ENCODE data around the gene MSI2. TPM values are rescaled to one million over a fixed set of nuclear protein-coding genes. Genes with fewer than 3 reads are reported as not detected.

Gene MSI2
- total RNA-seq, 1 donor from 2014 or later, result 28.0 TPM

GRCh38 chr17:57407287-57408070 is 151.2 kb downstream of the MSI2 start:
- no peak for DNase-seq (ENCODE audit: low spot score)

- DNase-seq (ENCODE audit: low spot score), result no peak
Measured at GRCh38 chr17:57408071-57408811, 151.9 kb downstream of the MSI2 start.

GRCh38 chr17:57410169-57410568 is 153.8 kb downstream of the MSI2 start:
- DNase-seq (ENCODE audit: low spot score), result no peak

DNA sequence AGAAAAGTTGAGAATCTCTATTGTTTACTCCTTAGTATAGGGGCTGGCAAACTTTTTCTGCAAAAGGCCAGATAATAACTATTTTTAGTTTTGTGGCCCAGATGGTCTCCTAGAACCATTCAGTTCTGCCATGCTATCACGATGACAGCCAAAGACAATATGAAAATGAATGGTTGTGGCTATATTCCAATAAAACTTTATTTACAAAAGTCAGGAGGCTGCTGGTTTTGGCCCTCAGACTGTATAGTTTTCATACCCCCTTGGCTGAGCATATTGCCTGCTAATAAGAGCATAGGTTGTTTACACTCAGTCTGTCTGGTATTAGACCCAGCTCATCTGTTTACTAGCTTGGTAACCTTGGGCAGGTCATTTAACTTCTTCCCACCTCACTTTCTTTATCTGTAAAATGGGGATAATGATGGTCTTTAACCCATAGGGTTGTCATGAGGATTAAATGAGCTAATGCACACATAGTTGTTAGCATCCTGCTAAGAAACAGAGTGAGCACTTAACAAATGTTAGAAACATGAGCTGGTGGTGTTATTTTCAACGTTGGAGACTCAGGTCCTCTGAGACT is 156.3 kb downstream of the MSI2 start:
- DNase-seq (ENCODE audit: low spot score), result no peak

DNA sequence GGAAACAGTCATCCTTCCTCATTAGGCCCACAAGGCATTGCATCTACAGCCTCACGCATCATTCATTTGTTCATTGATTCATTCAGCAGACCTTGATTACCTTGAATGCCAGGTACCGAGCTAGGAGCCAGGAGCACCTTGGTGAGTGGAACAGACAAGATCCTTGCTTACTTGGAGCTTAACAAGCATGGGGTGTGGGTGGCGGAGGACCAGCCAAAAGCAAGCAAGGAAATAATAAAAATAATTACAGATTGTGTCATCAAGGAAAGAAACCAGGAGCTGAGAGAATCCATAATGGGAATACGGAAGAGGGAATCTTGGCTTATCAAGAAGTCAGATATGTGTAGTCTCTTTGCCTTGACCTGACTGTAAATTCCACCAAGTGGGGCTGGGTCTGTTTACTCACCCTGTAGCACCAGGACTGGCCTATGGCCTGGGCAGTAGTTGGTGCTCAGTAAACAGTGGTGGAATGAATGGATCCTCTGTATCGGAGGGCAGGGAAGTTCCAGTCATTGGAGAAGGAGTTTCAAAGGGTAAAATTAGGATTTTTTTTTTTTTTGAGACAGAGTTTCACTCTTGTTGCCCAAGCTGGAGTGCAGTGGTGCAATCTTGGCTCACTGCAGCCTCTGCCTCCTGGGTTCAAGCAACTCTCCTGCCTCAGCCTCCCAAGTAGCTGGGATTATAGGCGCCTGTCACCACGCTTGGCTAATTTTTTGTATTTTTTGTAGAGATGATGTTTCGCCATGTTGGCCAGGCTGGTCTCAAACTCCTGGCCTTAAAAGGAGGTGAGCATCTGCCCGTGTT is 157.7 kb downstream of the MSI2 start:
- no peak for DNase-seq (ENCODE audit: low spot score)

- DNase-seq (ENCODE audit: low spot score), result no peak
Measured at GRCh38 chr17:57415751-57416207, 159.5 kb downstream of the MSI2 start.

- no peak for DNase-seq (ENCODE audit: low spot score)
Measured at GRCh38 chr17:57416369-57416768, 160.0 kb downstream of the MSI2 start.

DNA sequence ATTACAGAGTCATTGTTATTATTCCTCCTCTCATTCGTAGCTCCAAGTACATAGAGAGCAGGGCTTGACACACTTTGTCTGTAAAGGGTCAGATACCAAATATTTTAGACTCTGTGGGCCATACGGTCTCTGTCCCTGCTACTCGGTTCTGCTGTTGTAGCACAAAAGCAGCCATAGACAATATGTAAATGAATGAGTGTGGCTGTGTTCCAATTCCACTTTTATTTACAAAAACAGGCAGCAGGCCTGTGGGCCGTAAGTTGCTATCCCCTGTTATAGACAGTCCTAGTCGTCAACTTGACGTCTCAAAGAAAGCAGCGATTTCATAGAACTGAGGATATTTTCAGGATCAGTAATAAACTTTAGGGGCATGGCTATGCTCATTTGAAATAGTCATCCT is 161.6 kb downstream of the MSI2 start:
- no peak for DNase-seq (ENCODE audit: low spot score)

GRCh38 chr17:57418463-57419246 is 162.3 kb downstream of the MSI2 start:
- no peak for DNase-seq (ENCODE audit: low spot score)

GRCh38 chr17:57419940-57420550 is 163.7 kb downstream of the MSI2 start:
- DNase-seq (ENCODE audit: low spot score), result no peak

GRCh38 chr17:57420734-57421717 is 164.7 kb downstream of the MSI2 start:
- DNase-seq (ENCODE audit: low spot score), result no peak

- DNase-seq (ENCODE audit: low spot score), result no peak
Measured at GRCh38 chr17:57422574-57423164, 166.3 kb downstream of the MSI2 start.

DNA sequence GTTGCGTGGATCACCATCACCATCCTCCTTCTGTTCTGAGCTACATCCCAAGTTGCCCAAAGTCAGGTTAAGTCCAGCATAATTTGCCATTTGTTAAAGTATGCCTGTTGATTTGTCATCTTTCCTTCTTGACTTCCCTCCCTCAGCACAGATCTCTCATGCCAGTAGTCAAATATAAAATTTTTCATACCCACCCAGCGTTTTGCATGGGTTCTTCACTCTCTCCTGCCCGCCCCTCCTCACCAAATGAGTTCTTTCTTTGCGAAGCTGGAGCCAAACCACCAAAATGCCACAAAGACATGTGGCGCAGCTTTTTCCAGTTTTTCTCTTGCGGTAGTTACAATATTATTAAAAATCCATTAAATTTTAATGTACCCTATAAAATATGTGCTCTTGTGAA is 167.2 kb downstream of the MSI2 start:
- no peak for DNase-seq (ENCODE audit: low spot score)

GRCh38 chr17:57424273-57424672 is 167.9 kb downstream of the MSI2 start:
- no peak for DNase-seq (ENCODE audit: low spot score)

DNA sequence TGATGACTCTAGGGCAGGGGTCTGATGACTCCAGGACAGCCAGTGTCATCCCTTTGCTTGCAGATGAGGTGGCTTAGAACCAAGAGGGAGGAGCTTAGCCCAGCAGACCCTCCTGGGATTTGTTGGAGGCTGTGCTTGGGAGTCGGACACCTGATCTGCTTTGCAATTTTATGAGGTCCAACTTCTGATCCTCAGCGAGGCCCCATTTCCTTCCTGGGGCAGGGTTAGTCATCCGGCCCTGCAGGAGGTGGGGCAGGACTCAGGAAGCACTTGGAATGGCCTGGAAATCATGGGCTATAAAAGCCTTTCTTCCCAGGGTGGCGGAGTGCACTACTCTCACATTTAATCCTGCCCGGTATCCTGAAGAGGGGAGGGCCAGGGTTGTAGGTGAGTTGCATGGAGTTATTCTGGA is 168.5 kb downstream of the MSI2 start:
- DNase-seq (ENCODE audit: low spot score), result no peak

DNA sequence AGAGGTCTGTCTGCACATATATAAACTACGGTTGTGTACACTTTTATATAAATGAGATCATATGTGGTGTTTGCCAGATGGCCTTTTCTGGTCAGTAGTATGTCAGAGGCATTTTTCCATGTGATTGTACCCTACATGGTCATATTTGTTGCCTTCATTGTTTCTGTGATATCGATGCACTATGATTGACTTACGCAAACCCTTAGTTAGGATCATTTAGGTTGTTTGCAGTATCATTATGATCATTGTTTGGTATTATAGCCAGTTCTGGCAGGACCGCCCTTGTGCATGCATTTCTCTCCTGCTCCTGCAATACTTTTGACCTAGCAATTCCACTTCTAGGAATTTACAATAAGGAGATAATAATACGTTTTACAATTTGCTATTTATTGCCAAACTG is 169.1 kb downstream of the MSI2 start:
- DNase-seq (ENCODE audit: low spot score), result no peak

DNA sequence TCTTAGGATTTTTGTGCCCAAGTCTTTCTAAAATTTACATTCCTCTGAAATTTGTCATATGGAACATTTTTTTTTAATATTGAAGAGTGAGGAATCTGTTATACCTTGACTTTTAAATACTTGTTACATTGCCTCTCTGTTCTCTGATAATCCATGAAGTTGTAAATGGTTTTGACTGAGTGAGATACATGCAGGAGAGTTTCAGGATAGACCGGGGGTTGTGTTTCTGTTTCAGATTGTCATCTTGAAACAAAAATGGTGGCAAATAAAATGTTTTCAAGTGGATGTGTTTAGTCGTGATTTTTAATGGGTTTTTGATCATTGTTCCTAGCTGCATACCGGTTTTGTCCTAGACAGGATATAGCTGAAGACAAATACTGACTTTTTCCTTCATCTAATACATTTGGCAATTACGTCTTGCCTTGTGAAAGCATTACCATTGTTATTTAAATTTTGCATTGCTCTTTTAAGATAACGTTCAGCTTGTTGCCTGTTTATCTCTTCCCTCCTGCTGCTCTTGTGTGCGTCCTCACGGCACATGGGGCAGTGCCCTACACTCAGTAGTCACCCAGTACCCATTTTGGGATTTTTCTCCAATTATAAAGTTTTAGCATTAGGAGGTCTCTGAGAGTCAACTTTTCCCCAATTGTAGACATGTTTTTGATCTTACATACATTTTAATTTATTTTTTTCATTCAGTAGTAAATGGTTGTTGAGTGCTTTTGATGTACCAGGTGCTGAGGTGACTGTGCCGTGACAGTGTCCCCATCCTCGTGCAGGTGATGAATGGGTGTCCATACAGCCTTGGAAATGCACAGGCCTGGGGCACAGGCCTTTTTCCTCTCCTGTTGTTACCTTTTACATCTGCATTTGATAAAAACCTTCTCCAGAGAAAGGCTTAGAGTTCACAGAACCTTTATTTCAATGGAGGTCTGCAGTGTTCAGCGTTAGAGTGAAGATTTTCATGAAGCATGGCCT is 169.9 kb downstream of the MSI2 start:
- DNase-seq (ENCODE audit: low spot score), result no peak
